Neural progenitor cell (in vitro differentiated cells): ENCODE measurements around the gene LRRC74A.

ENCODE experiments used
- CTCF ChIP-seq: fragments of 200-600 bp; sonication (generic); IDR thresholded peaks from 2 replicates; pipeline ENCODE4 v1.5.1; 2017; ENCODE audit warnings: antibody characterized with exemption, mild to moderate bottlenecking
- EZH2 ChIP-seq: fragments of 200-600 bp; sonication (generic); IDR thresholded peaks from 2 replicates; pipeline ENCODE4 v1.6.1; 2017; ENCODE audit warnings: antibody characterized with exemption, mild to moderate bottlenecking, moderate library complexity
- EZH2phosphoT487 ChIP-seq: fragments of 200-600 bp; sonication (generic); IDR thresholded peaks from 2 replicates; pipeline ENCODE4 v1.6.1; 2017; ENCODE audit warnings: antibody characterized with exemption

GRCh38 chr14:76904100-76904739 is 78.0 kb downstream of the LRRC74A start:
- TF ChIP-seq CTCF (no peak), EZH2 (no peak), EZH2phosphoT487 (no peak)
